ENCODE measurements around the gene FBXO24. TPM values are rescaled to one million over a fixed set of nuclear protein-coding genes. Genes with fewer than 3 reads are reported as not detected.

Gene FBXO24
- total and polyA plus RNA-seq, 9 of the 15 experiments (the other 6 are each of a cell fraction or from before 2014, with no cell fraction given) = 0.17 to 0.95 (median 0.50) TPM

- TF ChIP-seq GTF3C2 (IDR thresholded peaks at IDR 0.05; ENCODE audit: borderline replicate concordance, extremely low read depth, insufficient read length) = no peak
- TF ChIP-seq MCM3 (IDR thresholded peaks at IDR 0.05) = no peak
- no peak for TF ChIP-seq GATAD2B (IDR thresholded peaks at IDR 0.05; ENCODE audit: borderline replicate concordance)
- no peak for TF ChIP-seq HEY1 (CRISPR knock-in tag; IDR thresholded peaks at IDR 0.05; ENCODE audit: borderline replicate concordance)
- no peak for TF ChIP-seq SMAD4 (CRISPR knock-in tag; conservative IDR thresholded peaks at IDR 0.05)
- no peak for TF ChIP-seq HOMEZ (CRISPR knock-in tag; IDR thresholded peaks at IDR 0.05)
- TF ChIP-seq ZC3H11A (IDR thresholded peaks at IDR 0.05; ENCODE audit: low read depth, low read length) = no peak
- no peak for TF ChIP-seq TOE1 (IDR thresholded peaks at IDR 0.05; ENCODE audit: borderline replicate concordance)
- no peak for TF ChIP-seq TOE1 (CRISPR knock-in tag; IDR thresholded peaks at IDR 0.05; ENCODE audit: borderline replicate concordance, low read depth)
Measured at GRCh38 chr7:100573691-100574361, 12.3 kb upstream of the FBXO24 start, which contains the start of gene SAP25 (continued).
